GM18502 (cell line): ENCODE results near the gene MARCHF7.

Source experiments
- ATAC-seq: cut with Tn5 transposase; IDR thresholded peaks from one replicate; pipeline ENCODE4 v1.9.1; 2021; ENCODE audit warnings: mild to moderate bottlenecking; ENCODE audit not compliant: unreplicated experiment, poor library complexity

The MARCHF7 gene

DNA sequence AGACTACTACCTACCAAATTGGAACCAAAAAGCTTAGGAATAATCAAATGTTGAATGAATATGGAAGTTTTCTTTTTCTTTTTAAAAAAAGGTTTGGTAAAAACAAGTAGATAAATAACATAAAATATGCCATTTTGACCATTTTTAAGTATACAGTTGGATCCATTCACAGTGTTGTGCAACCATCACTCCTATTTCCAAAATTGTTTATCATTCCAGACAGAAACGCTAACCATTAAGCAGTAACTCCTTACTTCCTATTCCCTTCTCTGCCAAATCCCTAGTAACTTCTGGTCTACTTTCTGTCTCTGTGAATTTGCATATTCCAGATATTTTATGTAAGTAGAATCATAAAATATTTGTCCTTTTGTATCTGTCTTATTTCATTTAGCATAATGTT, 45.9 kb downstream of the MARCHF7 start:
- no peak for ATAC-seq

DNA sequence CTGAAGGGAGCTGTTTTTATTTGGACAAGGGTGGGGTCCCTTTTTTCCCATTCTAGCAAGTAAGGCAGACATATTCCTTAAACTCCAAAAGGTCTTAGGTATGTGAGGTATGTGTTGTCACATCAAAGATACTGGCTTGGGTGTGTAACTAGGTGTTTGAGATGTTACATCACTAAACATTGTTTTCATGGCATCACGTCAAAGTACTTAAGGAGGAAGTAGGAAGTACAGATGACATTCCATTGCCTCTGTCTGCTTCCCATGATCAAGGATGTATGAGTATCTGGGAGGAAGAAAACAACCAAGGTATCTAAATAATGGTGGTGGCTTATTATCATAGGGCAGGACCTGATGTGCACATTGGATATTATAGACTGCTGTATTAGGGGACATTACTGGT, 46.4 kb downstream of the MARCHF7 start:
- ATAC-seq: no peak

DNA sequence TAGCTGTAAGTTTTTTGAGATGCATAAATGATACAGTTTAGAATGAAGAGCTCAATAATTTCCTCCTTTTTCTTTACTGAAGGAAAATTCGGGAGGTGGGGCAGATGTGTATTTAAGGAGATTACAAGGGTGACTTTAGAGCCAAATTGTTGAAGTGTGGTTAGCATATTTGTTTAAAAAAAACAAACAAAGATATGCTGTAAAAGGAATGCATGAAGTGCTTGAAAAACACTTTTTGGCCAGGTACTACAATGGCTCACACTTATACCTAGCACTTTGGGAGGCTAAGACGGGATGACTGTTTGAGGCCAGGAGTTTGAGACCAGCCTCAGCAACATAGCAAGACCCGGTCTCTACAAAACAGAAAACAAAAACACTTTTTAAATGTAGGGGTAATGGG, 47.3 kb downstream of the MARCHF7 start:
- no peak for ATAC-seq

DNA sequence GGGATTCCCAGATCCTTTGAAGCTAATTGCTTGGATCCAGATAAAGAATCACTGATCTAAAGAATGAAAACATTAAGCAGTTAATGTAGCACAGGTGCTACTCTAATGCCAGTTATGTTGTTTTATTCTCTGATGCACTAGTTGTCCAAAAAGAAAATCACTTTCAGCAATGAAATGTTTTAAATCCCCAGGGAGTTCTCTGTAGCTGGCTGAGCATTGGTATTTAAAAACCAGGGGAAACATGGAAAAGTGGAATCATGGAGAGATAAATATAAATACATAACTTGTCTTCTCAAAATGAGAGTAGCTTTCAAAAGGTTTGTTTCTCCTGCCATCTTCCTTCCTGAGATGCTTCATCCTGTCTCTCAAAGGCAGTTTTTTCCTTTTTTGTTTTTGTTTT, 48.0 kb downstream of the MARCHF7 start:
- ATAC-seq: no peak

DNA sequence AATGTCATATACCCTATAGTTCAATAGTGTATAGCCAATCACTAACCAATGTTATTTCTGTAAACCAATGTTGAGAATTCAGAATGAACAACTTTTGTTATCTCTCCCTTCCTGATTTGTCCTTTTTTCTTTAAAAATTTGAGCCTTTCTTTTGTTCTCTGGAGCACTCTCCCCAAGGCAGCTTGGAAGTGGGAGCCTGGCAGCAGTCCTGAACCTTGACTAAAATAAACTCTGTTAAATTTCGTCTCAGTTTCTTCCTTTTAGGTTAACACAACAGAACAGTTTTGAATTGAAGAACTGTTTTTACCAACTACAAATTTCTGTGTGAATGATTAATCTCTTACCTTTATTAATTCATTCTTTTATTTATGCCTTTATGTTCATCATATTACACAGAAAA, 49.8 kb downstream of the MARCHF7 start:
- ATAC-seq: no peak
